Activated T-cell treated with anti-CD3 and anti-CD28 coated beads, Interleukin-2, amount 50 U/mL, for 72 hours (primary cell): ENCODE results near the gene SAP30BP. TPM values are rescaled to one million over a fixed set of nuclear protein-coding genes. Genes with fewer than 3 reads are reported as not detected.
A peak's percentile ranks its signal among the peaks of the same experiment; 100 is the strongest.

Experiments
- ATAC-seq, 2 donors: fragments of 150-1000 bp; cut with Tn5 transposase; replicated peaks in 1 of 2; 2 replicates each; pipeline ENCODE4 v1.10.0; 2021; ENCODE audit warnings: moderate library complexity in 2 of 2, mild to moderate bottlenecking in 1 of 2
- DNase-seq, 2 donors: peaks; one replicate each; pipeline ENCODE4 v3.0.0; 2021 to 2022; ENCODE audit warnings: mixed read lengths in 1 of 2
- H3K27ac Mint-ChIP-seq: one replicate; pipeline ENCODE4 v1.8.0; 2022; ENCODE audit warnings: mild to moderate bottlenecking, moderate library complexity, mixed read lengths
- H3K27me3 Mint-ChIP-seq: one replicate; pipeline ENCODE4 v1.8.0; 2022; ENCODE audit warnings: low read depth, mixed read lengths
- H3K36me3 Mint-ChIP-seq, 2 donors: one replicate each; pipeline ENCODE4 v1.8.0; 2022; ENCODE audit warnings: mixed read lengths in 2 of 2, mild to moderate bottlenecking in 1 of 2; ENCODE audit not compliant: insufficient read depth in 2 of 2
- H3K4me1 Mint-ChIP-seq: one replicate; pipeline ENCODE4 v1.8.0; 2022; ENCODE audit warnings: low read depth, mixed read lengths
- H3K4me3 Mint-ChIP-seq, 2 donors: one replicate each; pipeline ENCODE4 v1.8.0; 2022; ENCODE audit warnings: mild to moderate bottlenecking in 2 of 2, mixed read lengths in 2 of 2, moderate library complexity in 2 of 2
- H3K9me3 Mint-ChIP-seq, 2 donors: one replicate each; pipeline ENCODE4 v1.8.0; 2022; ENCODE audit warnings: mixed read lengths in 2 of 2
- total RNA-seq, 2 donors: library from RNA; stranded (reverse); gene quantifications; one replicate each; pipeline ENCODE4 v1.2.3, GENCODE V29; 2022

SAP30BP gene
- total RNA-seq, 2 donors from 2014 or later = 97.0 to 112 TPM

- Mint-ChIP-seq H3K4me3 (peak overlapping the region; percentile 51 to 66), H3K36me3 (peaks cover 3 to 9% of the 10 kb centered on the region in 2 donors), H3K4me1 (peaks cover 51% of the 10 kb centered on the region), H3K27ac (peak overlapping the region; percentile 76), H3K9me3 (no peaks in the 10 kb centered on the region), H3K27me3 (no peaks in the 10 kb centered on the region)
- no peak for DNase-seq
- ATAC-seq = no peak
Measured at GRCh38 chr17:75691801-75692626, 24.9 kb downstream of the SAP30BP start.

GRCh38 chr17:75692976-75693375 is 25.8 kb downstream of the SAP30BP start:
- H3K36me3 Mint-ChIP-seq = peaks cover 1 to 9% of the 10 kb centered on the region in 2 donors
- ATAC-seq = no peak
- H3K27me3 Mint-ChIP-seq = no peaks in the 10 kb centered on the region
- no peaks in the 10 kb centered on the region for H3K9me3 Mint-ChIP-seq
- peaks cover 41% of the 10 kb centered on the region for H3K4me1 Mint-ChIP-seq
- no peak overlapping the region for H3K27ac Mint-ChIP-seq
- H3K4me3 Mint-ChIP-seq = no peak overlapping the region
- DNase-seq = no peak

GRCh38 chr17:75693500-75694481 is 26.7 kb downstream of the SAP30BP start:
- no peak overlapping the region for H3K27ac Mint-ChIP-seq
- peaks cover 33% of the 10 kb centered on the region for H3K4me1 Mint-ChIP-seq
- H3K27me3 Mint-ChIP-seq = no peaks in the 10 kb centered on the region
- H3K4me3 Mint-ChIP-seq = no peak overlapping the region
- no peak for ATAC-seq
- no peaks in the 10 kb centered on the region for H3K9me3 Mint-ChIP-seq
- peaks cover 0 to 10% of the 10 kb centered on the region in 2 donors for H3K36me3 Mint-ChIP-seq
- DNase-seq = no peak

GRCh38 chr17:75694536-75694935 is 27.4 kb downstream of the SAP30BP start:
- Mint-ChIP-seq H3K4me1 (peaks cover 26% of the 10 kb centered on the region), H3K27me3 (no peaks in the 10 kb centered on the region), H3K9me3 (no peaks in the 10 kb centered on the region), H3K36me3 (peaks cover 0 to 5% of the 10 kb centered on the region in 2 donors), H3K27ac (no peak overlapping the region), H3K4me3 (no peak overlapping the region)
- DNase-seq (no peak), ATAC-seq (no peak)

GRCh38 chr17:75695141-75695829 is 28.1 kb downstream of the SAP30BP start:
- Mint-ChIP-seq H3K27ac (no peak overlapping the region), H3K27me3 (no peaks in the 10 kb centered on the region), H3K9me3 (no peaks in the 10 kb centered on the region), H3K4me3 (no peak overlapping the region), H3K36me3 (peaks cover 0 to 7% of the 10 kb centered on the region in 2 donors), H3K4me1 (peaks cover 18% of the 10 kb centered on the region)
- DNase-seq = no peak
- no peak for ATAC-seq

GRCh38 chr17:75695830-75696271 is 28.7 kb downstream of the SAP30BP start:
- no peak overlapping the region for H3K4me3 Mint-ChIP-seq
- H3K27me3 Mint-ChIP-seq = no peaks in the 10 kb centered on the region
- H3K36me3 Mint-ChIP-seq = peaks cover 0 to 7% of the 10 kb centered on the region in 2 donors
- peaks cover 12% of the 10 kb centered on the region for H3K4me1 Mint-ChIP-seq
- no peak for DNase-seq
- ATAC-seq = no peak
- no peaks in the 10 kb centered on the region for H3K9me3 Mint-ChIP-seq
- H3K27ac Mint-ChIP-seq = no peak overlapping the region

- H3K27ac Mint-ChIP-seq = no peak overlapping the region
- H3K36me3 Mint-ChIP-seq = peaks cover 0 to 11% of the 10 kb centered on the region in 2 donors
- no peak overlapping the region for H3K4me3 Mint-ChIP-seq
- no peaks in the 10 kb centered on the region for H3K9me3 Mint-ChIP-seq
- H3K27me3 Mint-ChIP-seq = no peaks in the 10 kb centered on the region
- H3K4me1 Mint-ChIP-seq = no peaks in the 10 kb centered on the region
- ATAC-seq (no peak), DNase-seq (no peak)
Measured at GRCh38 chr17:75697651-75698291, 30.6 kb downstream of the SAP30BP start.

GRCh38 chr17:75698659-75699058 is 31.5 kb downstream of the SAP30BP start:
- Mint-ChIP-seq H3K4me3 (no peak overlapping the region), H3K36me3 (peaks cover 0 to 11% of the 10 kb centered on the region in 2 donors), H3K9me3 (no peaks in the 10 kb centered on the region), H3K27me3 (no peaks in the 10 kb centered on the region), H3K27ac (no peak overlapping the region), H3K4me1 (no peaks in the 10 kb centered on the region)
- DNase-seq (no peak), ATAC-seq (no peak)

GRCh38 chr17:75701288-75701687 is 34.1 kb downstream of the SAP30BP start:
- no peaks in the 10 kb centered on the region for H3K9me3 Mint-ChIP-seq
- H3K4me3 Mint-ChIP-seq = no peak overlapping the region
- H3K36me3 Mint-ChIP-seq = peaks cover 2 to 15% of the 10 kb centered on the region in 2 donors
- no peak for DNase-seq
- no peak for ATAC-seq
- H3K4me1 Mint-ChIP-seq = no peaks in the 10 kb centered on the region
- H3K27me3 Mint-ChIP-seq = no peaks in the 10 kb centered on the region
- no peak overlapping the region for H3K27ac Mint-ChIP-seq

- Mint-ChIP-seq H3K4me1 (no peaks in the 10 kb centered on the region), H3K4me3 (no peak overlapping the region), H3K9me3 (no peaks in the 10 kb centered on the region), H3K36me3 (peaks cover 3 to 19% of the 10 kb centered on the region in 2 donors), H3K27ac (no peak overlapping the region), H3K27me3 (no peaks in the 10 kb centered on the region)
- ATAC-seq (no peak), DNase-seq (no peak)
Measured at GRCh38 chr17:75703191-75703590, 36.1 kb downstream of the SAP30BP start.

- no peak overlapping the region for H3K27ac Mint-ChIP-seq
- H3K36me3 Mint-ChIP-seq = peaks cover 3 to 19% of the 10 kb centered on the region in 2 donors
- H3K4me1 Mint-ChIP-seq = no peaks in the 10 kb centered on the region
- ATAC-seq (no peak), DNase-seq (no peak)
- no peaks in the 10 kb centered on the region for H3K27me3 Mint-ChIP-seq
- no peak overlapping the region for H3K4me3 Mint-ChIP-seq
- H3K9me3 Mint-ChIP-seq = no peaks in the 10 kb centered on the region
Measured at GRCh38 chr17:75703591-75703990, 36.5 kb downstream of the SAP30BP start.
